ENCODE data around the gene GLE1. TPM values are rescaled to one million over a fixed set of nuclear protein-coding genes. Genes with fewer than 3 reads are reported as not detected.
A peak's percentile ranks its signal among the peaks of the same experiment; 100 is the strongest.

Gene GLE1, protein sequence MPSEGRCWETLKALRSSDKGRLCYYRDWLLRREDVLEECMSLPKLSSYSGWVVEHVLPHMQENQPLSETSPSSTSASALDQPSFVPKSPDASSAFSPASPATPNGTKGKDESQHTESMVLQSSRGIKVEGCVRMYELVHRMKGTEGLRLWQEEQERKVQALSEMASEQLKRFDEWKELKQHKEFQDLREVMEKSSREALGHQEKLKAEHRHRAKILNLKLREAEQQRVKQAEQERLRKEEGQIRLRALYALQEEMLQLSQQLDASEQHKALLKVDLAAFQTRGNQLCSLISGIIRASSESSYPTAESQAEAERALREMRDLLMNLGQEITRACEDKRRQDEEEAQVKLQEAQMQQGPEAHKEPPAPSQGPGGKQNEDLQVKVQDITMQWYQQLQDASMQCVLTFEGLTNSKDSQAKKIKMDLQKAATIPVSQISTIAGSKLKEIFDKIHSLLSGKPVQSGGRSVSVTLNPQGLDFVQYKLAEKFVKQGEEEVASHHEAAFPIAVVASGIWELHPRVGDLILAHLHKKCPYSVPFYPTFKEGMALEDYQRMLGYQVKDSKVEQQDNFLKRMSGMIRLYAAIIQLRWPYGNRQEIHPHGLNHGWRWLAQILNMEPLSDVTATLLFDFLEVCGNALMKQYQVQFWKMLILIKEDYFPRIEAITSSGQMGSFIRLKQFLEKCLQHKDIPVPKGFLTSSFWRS
- total RNA-seq (ENCODE audit: low replicate concordance): 15.9 and 42.6 TPM in 2 replicates

DNA sequence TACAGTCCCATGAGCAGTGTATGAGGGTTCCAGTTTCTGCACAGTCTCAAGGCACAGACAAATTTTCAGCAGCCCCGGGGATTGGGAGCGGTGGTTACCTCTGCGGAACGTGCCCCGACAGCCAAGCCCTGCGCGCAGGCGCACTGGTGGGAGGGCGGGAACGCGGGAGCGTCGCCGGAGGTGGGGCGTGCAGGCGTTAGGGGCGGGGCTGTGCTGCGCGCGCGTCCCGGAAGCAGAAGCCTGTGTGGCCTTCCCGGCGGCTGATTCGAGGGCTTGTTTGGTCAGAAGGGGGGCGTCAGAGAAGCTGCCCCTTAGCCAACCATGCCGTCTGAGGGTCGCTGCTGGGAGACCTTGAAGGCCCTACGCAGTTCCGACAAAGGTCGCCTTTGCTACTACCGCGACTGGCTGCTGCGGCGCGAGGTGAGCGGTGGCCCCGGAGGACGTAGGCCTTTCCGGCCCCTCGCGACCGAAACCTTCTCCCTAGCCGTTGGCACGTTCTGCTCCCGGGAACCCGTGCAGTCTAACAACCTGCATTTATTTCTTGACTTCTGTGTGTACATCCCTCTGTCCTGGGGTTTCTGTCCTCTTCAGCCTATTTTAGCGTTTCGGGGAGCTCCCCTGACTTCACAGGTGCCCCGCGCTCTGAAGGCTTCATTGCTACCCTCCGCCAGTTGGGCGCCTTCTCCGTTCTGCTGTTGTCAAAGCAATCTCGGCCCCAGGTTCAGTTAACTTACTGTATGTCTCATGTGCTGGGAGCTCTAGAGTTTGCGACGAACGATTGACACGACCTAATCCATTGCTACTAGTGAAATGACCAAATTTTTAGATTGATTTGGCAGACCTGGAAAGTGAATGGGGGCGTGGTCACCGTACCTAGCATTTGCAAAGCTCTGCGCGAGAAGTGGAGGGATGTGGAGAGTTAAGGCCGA, at the start of gene GLE1:
TSS of gene GLE1 (plus strand) at position 235 of the 929 bp plus-strand sequence. CDS start at position 322, 87 bp downstream.
- peak; percentile 89 for DNase-seq (ENCODE audit: low read depth)
- H3K4me3 ChIP-seq (ENCODE audit: low read depth, low read length): peak within 1 kb of the TSS; percentile 99
- no peak for TF ChIP-seq CTCF (IDR thresholded peaks at IDR 0.05; ENCODE audit: insufficient read depth, low read length)

GRCh38 chr9:128454991-128455390, 49.5 kb upstream of the GLE1 start:
- DNase-seq (ENCODE audit: low read depth): no peak
- TF ChIP-seq CTCF (IDR thresholded peaks at IDR 0.05; ENCODE audit: insufficient read depth, low read length): no peak
- H3K4me3 ChIP-seq (ENCODE audit: low read depth, low read length): no peak overlapping the region

- DNase-seq (ENCODE audit: low read depth): peak; percentile 93
- no peak for TF ChIP-seq CTCF (IDR thresholded peaks at IDR 0.05; ENCODE audit: insufficient read depth, low read length)
- H3K4me3 ChIP-seq (ENCODE audit: low read depth, low read length): peak within 1 kb of the TSS; percentile 84
These were observed 48.5 kb upstream of the GLE1 start, which contains the start of gene ODF2 for GRCh38 chr9:128455849-128456612. Gene ODF2 (plus strand): TSS chr9:128456006. CDS start chr9:128456092, 86 bp downstream.

DNA sequence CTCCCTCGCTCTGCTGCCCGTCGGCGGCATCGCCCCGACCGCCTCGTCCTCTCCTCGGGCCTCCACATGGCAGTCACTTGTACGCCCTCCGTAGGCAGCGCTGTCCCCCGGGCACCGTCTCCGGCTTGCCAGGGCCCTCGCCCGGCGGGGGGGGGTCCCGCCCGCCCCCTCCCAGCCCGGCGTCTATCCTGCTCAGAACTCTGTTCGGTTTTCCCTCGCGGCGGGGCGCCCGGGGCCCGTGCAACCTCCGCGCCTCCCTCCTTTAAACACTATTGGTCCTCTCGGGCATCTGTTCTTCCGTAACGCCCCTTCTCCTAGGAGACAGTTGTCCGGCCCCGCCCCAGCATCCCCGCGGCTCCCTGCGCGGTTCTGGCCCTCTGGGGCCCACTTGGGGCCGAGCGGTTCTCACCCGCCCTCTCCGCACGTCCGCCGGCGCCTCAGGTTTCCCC, 47.9 kb upstream of the GLE1 start:
- DNase-seq (ENCODE audit: low read depth): peak; percentile 70
- no peak for TF ChIP-seq CTCF (IDR thresholded peaks at IDR 0.05; ENCODE audit: insufficient read depth, low read length)
- H3K4me3 ChIP-seq (ENCODE audit: low read depth, low read length): peak overlapping the region; percentile 84

DNA sequence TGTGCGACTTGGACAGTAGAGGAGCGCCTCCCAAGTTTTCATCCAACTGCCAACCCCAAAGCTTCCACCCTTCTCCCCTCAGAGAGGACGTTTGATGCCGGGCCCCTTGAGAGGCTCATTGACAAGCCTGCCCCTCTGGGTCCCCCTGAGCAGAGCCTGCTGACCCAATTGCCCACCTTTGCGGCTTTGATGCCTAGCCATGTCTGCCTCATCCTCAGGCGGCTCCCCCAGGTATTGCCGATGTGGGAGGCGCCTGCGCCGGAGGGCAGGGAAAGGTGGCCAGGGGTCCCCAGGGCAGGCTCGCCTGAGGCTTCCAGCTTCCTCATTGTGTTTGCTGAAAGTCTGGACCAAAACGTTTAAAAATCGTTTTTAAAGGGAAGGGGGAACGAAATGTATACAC, 47.3 kb upstream of the GLE1 start:
- no peak for TF ChIP-seq CTCF (IDR thresholded peaks at IDR 0.05; ENCODE audit: insufficient read depth, low read length)
- H3K4me3 ChIP-seq (ENCODE audit: low read depth, low read length): peak overlapping the region; percentile 84

More for the DNA sequence above, 47.3 kb upstream of the GLE1 start:
- DNase-seq (ENCODE audit: low read depth): no peak
